HCT116 (cell line): ENCODE data around the gene LTBP1.

Experiments
- EZH2 ChIP-seq: fragments of 200-600 bp; sonication (generic); IDR thresholded peaks from 2 replicates; pipeline ENCODE4 v1.6.1; 2017; ENCODE audit warnings: antibody characterized with exemption, mixed run types
- EZH2phosphoT487 ChIP-seq: fragments of 200-600 bp; IDR thresholded peaks from 2 replicates; pipeline ENCODE4 v1.6.1; 2018; ENCODE audit warnings: antibody characterized with exemption, borderline replicate concordance
- JUND ChIP-seq: IDR thresholded peaks from 2 replicates; pipeline ENCODE4 v1.6.1; 2012
- POLR2A ChIP-seq: IDR thresholded peaks from 2 replicates; pipeline ENCODE4 v1.7.0; 2011; ENCODE audit warnings: borderline replicate concordance; ENCODE audit not compliant: insufficient read depth, insufficient read length; ENCODE audit errors: extremely low read depth
- POLR2AphosphoS5 ChIP-seq: IDR thresholded peaks from 2 replicates; pipeline ENCODE4 v1.6.1; 2011; ENCODE audit warnings: mild to moderate bottlenecking, low read depth, low read length, moderate library complexity
- RAD21 ChIP-seq: IDR thresholded peaks from 2 replicates; pipeline ENCODE4 v1.6.1; 2012; ENCODE audit warnings: low read depth, mild to moderate bottlenecking
- SRF ChIP-seq: IDR thresholded peaks from 2 replicates; pipeline ENCODE4 v1.6.1; 2012; ENCODE audit warnings: low read depth
- YY1 ChIP-seq: IDR thresholded peaks from 2 replicates; pipeline ENCODE4 v1.6.1; 2011; ENCODE audit warnings: low read length, low read depth, moderate library complexity, mild to moderate bottlenecking; ENCODE audit not compliant: insufficient replicate concordance; ENCODE audit errors: extremely low read depth
- ZNF274 ChIP-seq: fragments of 200-500 bp; sonication (Bioruptor generic); IDR thresholded peaks from 2 replicates; pipeline ENCODE4 v1.6.1; 2014; ENCODE audit warnings: mild to moderate bottlenecking, low read depth, low read length, inconsistent platforms
- TF ChIP-seq, protein P1 (sequence below), 3 experiments: fragments of 200-600 bp in 1 of 3; sonication (generic) in 1 of 3; IDR thresholded peaks in 2 of 3; conservative IDR thresholded peaks in 1 of 3; 2 replicates each; pipeline ENCODE4 v1.5.1; 2012 to 2017; ENCODE audit warnings: low read depth in 2 of 3, low read length in 2 of 3, antibody characterized with exemption in 1 of 3, borderline replicate concordance in 1 of 3, control low read depth in 1 of 3, mild to moderate bottlenecking in 1 of 3, mixed read lengths in 1 of 3, mixed run types in 1 of 3, moderate library complexity in 1 of 3; ENCODE audit not compliant: insufficient read depth in 1 of 3
- TF ChIP-seq, protein P2 (sequence below): IDR thresholded peaks from 2 replicates; pipeline ENCODE4 v1.6.1; 2011; ENCODE audit warnings: mild to moderate bottlenecking, low read length, moderate library complexity; ENCODE audit not compliant: insufficient replicate concordance; ENCODE audit errors: extremely low read depth

DNA sequence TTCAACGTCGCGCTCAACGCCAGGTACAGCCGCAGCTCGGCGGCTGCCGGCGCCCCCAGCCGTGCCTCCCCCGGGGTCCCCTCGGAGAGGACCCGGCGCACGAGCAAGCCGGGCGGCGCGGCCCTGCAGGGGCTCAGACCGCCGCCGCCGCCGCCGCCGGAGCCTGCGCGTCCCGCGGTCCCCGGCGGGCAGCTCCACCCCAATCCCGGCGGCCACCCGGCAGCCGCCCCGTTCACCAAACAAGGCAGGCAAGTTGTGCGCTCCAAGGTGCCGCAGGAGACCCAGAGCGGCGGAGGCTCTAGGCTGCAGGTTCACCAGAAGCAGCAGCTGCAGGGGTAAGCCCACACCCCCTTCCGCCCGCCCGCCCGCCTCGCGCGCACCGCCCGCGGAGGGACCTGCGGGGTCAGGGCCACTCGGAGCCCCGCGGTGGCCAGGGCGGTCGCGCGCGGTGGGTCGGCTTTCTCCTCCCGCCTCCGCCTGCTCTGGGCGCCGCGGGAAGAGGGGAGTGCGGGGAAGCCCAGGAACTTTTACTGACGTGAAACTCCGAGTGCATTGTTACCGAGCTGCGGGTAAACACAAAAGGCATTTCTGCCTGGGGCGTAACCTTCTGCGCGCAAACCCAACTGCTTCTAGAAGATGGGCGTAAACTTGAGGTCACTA is 861 bp downstream of the LTBP1 start:
- TF ChIP-seq SRF (no peak), EZH2 (no peak), JUND (no peak), POLR2A (no peak), POLR2AphosphoS5 (no peak), RAD21 (no peak), YY1 (no peak), EZH2phosphoT487 (no peak), ZNF274 (no peak)
- TF ChIP-seq, protein P1, sequence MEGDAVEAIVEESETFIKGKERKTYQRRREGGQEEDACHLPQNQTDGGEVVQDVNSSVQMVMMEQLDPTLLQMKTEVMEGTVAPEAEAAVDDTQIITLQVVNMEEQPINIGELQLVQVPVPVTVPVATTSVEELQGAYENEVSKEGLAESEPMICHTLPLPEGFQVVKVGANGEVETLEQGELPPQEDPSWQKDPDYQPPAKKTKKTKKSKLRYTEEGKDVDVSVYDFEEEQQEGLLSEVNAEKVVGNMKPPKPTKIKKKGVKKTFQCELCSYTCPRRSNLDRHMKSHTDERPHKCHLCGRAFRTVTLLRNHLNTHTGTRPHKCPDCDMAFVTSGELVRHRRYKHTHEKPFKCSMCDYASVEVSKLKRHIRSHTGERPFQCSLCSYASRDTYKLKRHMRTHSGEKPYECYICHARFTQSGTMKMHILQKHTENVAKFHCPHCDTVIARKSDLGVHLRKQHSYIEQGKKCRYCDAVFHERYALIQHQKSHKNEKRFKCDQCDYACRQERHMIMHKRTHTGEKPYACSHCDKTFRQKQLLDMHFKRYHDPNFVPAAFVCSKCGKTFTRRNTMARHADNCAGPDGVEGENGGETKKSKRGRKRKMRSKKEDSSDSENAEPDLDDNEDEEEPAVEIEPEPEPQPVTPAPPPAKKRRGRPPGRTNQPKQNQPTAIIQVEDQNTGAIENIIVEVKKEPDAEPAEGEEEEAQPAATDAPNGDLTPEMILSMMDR (IDR thresholded peaks at IDR 0.05 in 2 of 3, conservative IDR thresholded peaks at IDR 0.05 in 1 of 3; ENCODE audit: borderline replicate concordance in 1 of 3, insufficient read depth in 1 of 3, low read depth in 2 of 3, low read length in 2 of 3) = no peak
- TF ChIP-seq, protein P2, sequence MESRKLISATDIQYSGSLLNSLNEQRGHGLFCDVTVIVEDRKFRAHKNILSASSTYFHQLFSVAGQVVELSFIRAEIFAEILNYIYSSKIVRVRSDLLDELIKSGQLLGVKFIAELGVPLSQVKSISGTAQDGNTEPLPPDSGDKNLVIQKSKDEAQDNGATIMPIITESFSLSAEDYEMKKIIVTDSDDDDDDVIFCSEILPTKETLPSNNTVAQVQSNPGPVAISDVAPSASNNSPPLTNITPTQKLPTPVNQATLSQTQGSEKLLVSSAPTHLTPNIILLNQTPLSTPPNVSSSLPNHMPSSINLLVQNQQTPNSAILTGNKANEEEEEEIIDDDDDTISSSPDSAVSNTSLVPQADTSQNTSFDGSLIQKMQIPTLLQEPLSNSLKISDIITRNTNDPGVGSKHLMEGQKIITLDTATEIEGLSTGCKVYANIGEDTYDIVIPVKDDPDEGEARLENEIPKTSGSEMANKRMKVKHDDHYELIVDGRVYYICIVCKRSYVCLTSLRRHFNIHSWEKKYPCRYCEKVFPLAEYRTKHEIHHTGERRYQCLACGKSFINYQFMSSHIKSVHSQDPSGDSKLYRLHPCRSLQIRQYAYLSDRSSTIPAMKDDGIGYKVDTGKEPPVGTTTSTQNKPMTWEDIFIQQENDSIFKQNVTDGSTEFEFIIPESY = no peak
